MM.1S (cell line): ENCODE data around the gene SLC27A2.

Experiments
- EZH2 ChIP-seq: fragments of 300-600 bp; sonication (generic); optimal IDR thresholded peaks from 2 replicates; pipeline ENCODE3; 2017; ENCODE audit warnings: low read depth, mild to moderate bottlenecking, antibody characterized with exemption, low read length, mixed read lengths
- TF ChIP-seq, protein P1 (sequence below): fragments of 300-600 bp; sonication (generic); IDR thresholded peaks from 2 replicates; pipeline ENCODE4 v1.5.1; 2016; ENCODE audit warnings: antibody characterized with exemption, low read length, mixed read lengths

GRCh38 chr15:50277370-50277769 is 95.4 kb downstream of the SLC27A2 start:
- TF ChIP-seq, protein P1, sequence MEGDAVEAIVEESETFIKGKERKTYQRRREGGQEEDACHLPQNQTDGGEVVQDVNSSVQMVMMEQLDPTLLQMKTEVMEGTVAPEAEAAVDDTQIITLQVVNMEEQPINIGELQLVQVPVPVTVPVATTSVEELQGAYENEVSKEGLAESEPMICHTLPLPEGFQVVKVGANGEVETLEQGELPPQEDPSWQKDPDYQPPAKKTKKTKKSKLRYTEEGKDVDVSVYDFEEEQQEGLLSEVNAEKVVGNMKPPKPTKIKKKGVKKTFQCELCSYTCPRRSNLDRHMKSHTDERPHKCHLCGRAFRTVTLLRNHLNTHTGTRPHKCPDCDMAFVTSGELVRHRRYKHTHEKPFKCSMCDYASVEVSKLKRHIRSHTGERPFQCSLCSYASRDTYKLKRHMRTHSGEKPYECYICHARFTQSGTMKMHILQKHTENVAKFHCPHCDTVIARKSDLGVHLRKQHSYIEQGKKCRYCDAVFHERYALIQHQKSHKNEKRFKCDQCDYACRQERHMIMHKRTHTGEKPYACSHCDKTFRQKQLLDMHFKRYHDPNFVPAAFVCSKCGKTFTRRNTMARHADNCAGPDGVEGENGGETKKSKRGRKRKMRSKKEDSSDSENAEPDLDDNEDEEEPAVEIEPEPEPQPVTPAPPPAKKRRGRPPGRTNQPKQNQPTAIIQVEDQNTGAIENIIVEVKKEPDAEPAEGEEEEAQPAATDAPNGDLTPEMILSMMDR = no peak
- no peak for TF ChIP-seq EZH2
